MCF 10A (cell line): Measurements from ENCODE around the gene YBX2. TPM values are rescaled to one million over a fixed set of nuclear protein-coding genes. Genes with fewer than 3 reads are reported as not detected.

Source experiments
- BruUV-seq: library from RNA; stranded (reverse); fragments of 400-500 nt; replicated peaks from 2 replicates; lab custom pipeline; 2021; lab: Mats Ljungman, UMichigan
- CTCF ChIA-PET: fragments of 300-600 bp; sonication (Branson Sonifier 250); formaldehyde crosslinking; extraction: SDS; loops from one replicate; lab custom pipeline; 2021; ENCODE audit warnings: antibody characterized with exemption, inconsistent platforms; lab: Yijun Ruan, JAX
- POLR2A ChIA-PET: fragments of 300-600, 350-650 bp; sonication (Branson Sonifier 250); formaldehyde crosslinking; extraction: SDS; loops from one replicate; lab custom pipeline; 2020; ENCODE audit warnings: antibody characterized with exemption, inconsistent platforms; lab: Yijun Ruan, JAX
- DNase-seq: peaks from one replicate; pipeline ENCODE4 v3.0.0-alpha.2; 2018; ENCODE audit not compliant: unreplicated experiment
- H3K27ac Mint-ChIP-seq: one replicate; pipeline ENCODE4 v1.8.0; 2022; ENCODE audit warnings: mild to moderate bottlenecking, low read depth, mixed read lengths; ENCODE audit not compliant: unreplicated experiment
- H3K27me3 Mint-ChIP-seq: one replicate; pipeline ENCODE4 v1.8.0; 2022; ENCODE audit warnings: mixed read lengths; ENCODE audit not compliant: insufficient read depth, unreplicated experiment
- H3K36me3 Mint-ChIP-seq: one replicate; pipeline ENCODE4 v1.8.0; 2022; ENCODE audit warnings: mild to moderate bottlenecking, moderate library complexity, mixed read lengths; ENCODE audit not compliant: insufficient read depth, unreplicated experiment
- H3K4me1 Mint-ChIP-seq: one replicate; pipeline ENCODE4 v1.8.0; 2022; ENCODE audit warnings: mixed read lengths; ENCODE audit not compliant: insufficient read depth, unreplicated experiment
- H3K4me3 Mint-ChIP-seq: one replicate; pipeline ENCODE4 v1.8.0; 2022; ENCODE audit warnings: mild to moderate bottlenecking, moderate library complexity, mixed read lengths; ENCODE audit not compliant: unreplicated experiment
- H3K9me3 Mint-ChIP-seq: one replicate; pipeline ENCODE4 v1.8.0; 2022; ENCODE audit warnings: mixed read lengths; ENCODE audit not compliant: unreplicated experiment
- CTCF ChIP-seq: fragments of 200-600 bp; IDR thresholded peaks from one replicate; pipeline ENCODE4 v1.8.0; 2022; ENCODE audit warnings: antibody characterized with exemption, mild to moderate bottlenecking; ENCODE audit not compliant: unreplicated experiment
- intact Hi-C: fragments of 100-400 bp; cut with micrococcal nuclease; formaldehyde crosslinking; loops from 2 replicates; pipeline ENCODE4 v1.14.1; 2022
- total RNA-seq: library from RNA; stranded (reverse); gene quantifications from 2 replicates; pipeline ENCODE4 v1.2.3, GENCODE V29; 2022

YBX2 gene
- total RNA-seq, 1 experiment from 2014 or later: 0.40 TPM

GRCh38 chr17:7328840-7329373 is 34.5 kb upstream of the YBX2 start, which contains the start of gene NEURL4:
Gene NEURL4 (minus strand): TSS chr17:7329335. CDS start chr17:7329312, 23 bp downstream.
- BruUV-seq: no TSS peak
- H3K9me3 Mint-ChIP-seq: no peaks in the 10 kb centered on the region
- intact Hi-C loops: no loop called here
- no peak for TF ChIP-seq CTCF
- DNase-seq: no peak
- CTCF ChIA-PET: interaction anchor here (0.5 to 0.7 kb wide), 5 partner anchors 9 to 914 kb away, joined by 3 to 5 read pairs (median 3); no protein-coding TSS in a partner anchor
- peak within 1 kb of the TSS; percentile 96 for H3K27ac Mint-ChIP-seq
- peak within 1 kb of the TSS; percentile 99 for H3K4me3 Mint-ChIP-seq
- POLR2A ChIA-PET: interaction anchor here (0.6 to 3.6 kb wide), 27 partner anchors 10 to 703 kb away, joined by 3 to 54 read pairs (median 5); partner anchors contain the start of genes ACADVL, CD68, DLG4 and DVL2
- peaks cover 31% of the 10 kb centered on the region for H3K36me3 Mint-ChIP-seq
- H3K4me1 Mint-ChIP-seq: peaks cover 15% of the 10 kb centered on the region
- no peaks in the 10 kb centered on the region for H3K27me3 Mint-ChIP-seq

- no peaks in the 10 kb centered on the region for H3K9me3 Mint-ChIP-seq
- no peaks in the 10 kb centered on the region for H3K27me3 Mint-ChIP-seq
- no peak for TF ChIP-seq CTCF
- H3K36me3 Mint-ChIP-seq: peaks cover 35% of the 10 kb centered on the region
- DNase-seq: no peak
- H3K4me3 Mint-ChIP-seq: peak overlapping the region; percentile 99
- peaks cover 15% of the 10 kb centered on the region for H3K4me1 Mint-ChIP-seq
- no TSS peak for BruUV-seq
- intact Hi-C loops: no loop called here
- CTCF ChIA-PET: interaction anchor here (0.5 to 0.6 kb wide), 4 partner anchors 8 to 915 kb away, joined by 3 to 4 read pairs (median 3); no protein-coding TSS in a partner anchor
- POLR2A ChIA-PET: interaction anchor here (0.6 to 3.6 kb wide), 7 partner anchors 14 to 704 kb away, joined by 3 to 54 read pairs (median 16); partner anchors contain the start of genes GPS2, KCTD11 and TMEM256
- H3K27ac Mint-ChIP-seq: peak overlapping the region; percentile 96
These were observed 33.6 kb upstream of the YBX2 start for GRCh38 chr17:7328009-7328408.

- CTCF ChIA-PET: interaction anchor here (0.6 kb wide), 1 partner anchor 10 kb away, joined by 3 read pairs; no protein-coding TSS in a partner anchor
- intact Hi-C loops: no loop called here
- Mint-ChIP-seq H3K27ac (peak overlapping the region; percentile 96), H3K27me3 (no peaks in the 10 kb centered on the region), H3K4me3 (no peak overlapping the region), H3K9me3 (no peaks in the 10 kb centered on the region), H3K36me3 (peaks cover 39% of the 10 kb centered on the region), H3K4me1 (peaks cover 15% of the 10 kb centered on the region)
- no peak for TF ChIP-seq CTCF
- POLR2A ChIA-PET: interaction anchor here (0.9 to 1.2 kb wide), 2 partner anchors 34 to 77 kb away, joined by 3 read pairs; partner anchors contain the start of gene TMEM256
- no peak for DNase-seq
- no TSS peak for BruUV-seq
These were observed 33.1 kb upstream of the YBX2 start for GRCh38 chr17:7327501-7327900.

DNA sequence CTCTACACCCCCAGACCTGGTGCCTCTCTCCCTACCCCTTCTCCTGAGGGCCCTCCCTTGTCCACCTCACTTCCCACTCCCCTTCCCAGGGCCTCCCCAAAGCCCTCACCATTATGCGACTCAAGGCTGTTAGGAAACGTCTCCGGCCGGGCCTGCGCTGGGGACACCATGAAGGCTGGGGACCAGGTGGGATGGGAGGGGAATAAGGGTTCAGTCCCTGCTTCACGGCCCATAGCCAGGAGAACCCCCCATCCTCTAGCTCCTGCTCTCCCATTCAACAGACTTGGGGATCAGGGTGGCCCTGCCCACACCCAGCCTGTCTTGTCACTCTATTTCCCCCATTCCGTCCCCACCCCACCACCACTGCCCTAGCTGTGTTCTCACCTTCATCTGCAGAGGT is 32.6 kb upstream of the YBX2 start:
- H3K4me3 Mint-ChIP-seq: no peak overlapping the region
- no peak for DNase-seq
- TF ChIP-seq CTCF: no peak
- no TSS peak for BruUV-seq
- ChIA-PET CTCF (interaction anchor here (0.6 to 1.5 kb wide), 3 partner anchors 10 to 234 kb away, joined by 3 to 4 read pairs (median 4); partner anchors contain the start of gene SENP3), POLR2A (interaction anchor here (0.9 to 1.2 kb wide), 3 partner anchors 11 to 77 kb away, joined by 3 read pairs; partner anchors contain the start of gene TMEM256)
- no peak overlapping the region for H3K27ac Mint-ChIP-seq
- H3K4me1 Mint-ChIP-seq: peaks cover 15% of the 10 kb centered on the region
- H3K27me3 Mint-ChIP-seq: no peaks in the 10 kb centered on the region
- intact Hi-C loops: no loop called here
- peaks cover 40% of the 10 kb centered on the region for H3K36me3 Mint-ChIP-seq
- H3K9me3 Mint-ChIP-seq: no peaks in the 10 kb centered on the region
